HepG2 (cell line): ENCODE measurements around the gene PLAAT3. TPM values are rescaled to one million over a fixed set of nuclear protein-coding genes. Genes with fewer than 3 reads are reported as not detected.

Experiments
- ATAC-seq: fragments of 200-7000 bp; cut with Tn5 transposase; 3 replicates; pipeline ENCODE4 v1.9.1; 2020; ENCODE audit warnings: mild to moderate bottlenecking, moderate library complexity
- Bru-seq: library from RNA; stranded (reverse); fragments of 400-500 nt; gene quantifications from one replicate; lab custom pipeline; 2021; lab: Mats Ljungman, UMichigan
- BruChase-seq, 2 experiments: library from RNA; stranded (reverse); fragments of 400-500 nt; gene quantifications; one replicate each; lab custom pipeline; 2021; lab: Mats Ljungman, UMichigan
- BruUV-seq: library from RNA; stranded (reverse); fragments of 400-500 nt; replicated peaks from 2 replicates; lab custom pipeline; 2021; lab: Mats Ljungman, UMichigan
- CTCF ChIA-PET: fragments of 300-600 bp; formaldehyde crosslinking; extraction: SDS; loops from one replicate; lab custom pipeline; 2021; ENCODE audit warnings: low total read pairs, inconsistent platforms, low intra/inter-chr PET ratio; lab: Yijun Ruan, JAX
- POLR2A ChIA-PET: fragments of 350-600 bp; sonication (Branson Sonifier 250); formaldehyde crosslinking; loops from one replicate; lab custom pipeline; 2020; ENCODE audit warnings: antibody characterized with exemption, inconsistent platforms; lab: Yijun Ruan, JAX
- DNase-seq: peaks from one replicate; pipeline ENCODE4 v3.0.0-alpha.2; 2015; ENCODE audit warnings: low spot score
- FAIRE-seq: peaks from 3 replicates; lab custom pipeline; 2011; peaks lifted over from hg19 to GRCh38; lab: Jason Lieb, UNC
- H2AFZ ChIP-seq: one replicate; pipeline ENCODE4 v1.6.1; 2011; ENCODE audit warnings: low read length, inconsistent platforms
- H3K27ac ChIP-seq: fragments of 300-600 bp; 3 replicates; pipeline ENCODE4 v1.8.0; 2011; ENCODE audit warnings: mixed run types, mild to moderate bottlenecking, mixed read lengths, low read length, inconsistent platforms; ENCODE audit not compliant: insufficient read depth; ENCODE audit errors: extremely low read length
- H3K27me3 ChIP-seq, 2 experiments: fragments of 200-600 bp in 1 of 2; 2 replicates in 1 of 2; 3 replicates in 1 of 2; pipeline versions ENCODE4 v1.6.0 to v1.8.0; 2011; ENCODE audit warnings: low read length in 2 of 2, mild to moderate bottlenecking in 2 of 2, moderate library complexity in 2 of 2, inconsistent platforms in 1 of 2; ENCODE audit not compliant: insufficient read depth in 2 of 2, control insufficient read depth in 1 of 2
- H3K36me3 ChIP-seq, 2 experiments: fragments of 200-600 bp in 1 of 2; replicated peaks in 1 of 2; 2 replicates in 1 of 2; 3 replicates in 1 of 2; pipeline versions ENCODE4 v1.5.1 to v1.8.0; 2011; ENCODE audit warnings: low read length in 2 of 2, inconsistent platforms in 1 of 2; ENCODE audit not compliant: insufficient read depth in 2 of 2, control insufficient read depth in 1 of 2
- H3K4me1 ChIP-seq: 2 replicates; pipeline ENCODE4 v1.5.1; 2012; ENCODE audit warnings: low read length, inconsistent platforms; ENCODE audit not compliant: insufficient read depth
- H3K4me2 ChIP-seq: 2 replicates; pipeline ENCODE4 v1.6.0; 2011; ENCODE audit warnings: low read depth, low read length, inconsistent platforms
- H3K4me3 ChIP-seq, 3 experiments: fragments of 200-600 bp in 1 of 3; sonication (generic), shearing (Covaris generic) in 1 of 3; replicated peaks in 1 of 3; 2 replicates each; pipeline ENCODE4 v1.5.1; 2011 to 2016; ENCODE audit warnings: low read length in 3 of 3, inconsistent platforms in 2 of 3, low read depth in 2 of 3, mild to moderate bottlenecking in 2 of 3, control low read depth in 1 of 3, mixed read lengths in 1 of 3; ENCODE audit not compliant: insufficient read depth in 1 of 3
- H3K79me2 ChIP-seq: one replicate; pipeline ENCODE4 v1.6.1; 2011; ENCODE audit warnings: low read length, inconsistent platforms; ENCODE audit not compliant: insufficient read depth
- H3K9ac ChIP-seq: 2 replicates; pipeline ENCODE4 v1.6.0; 2011; ENCODE audit warnings: mild to moderate bottlenecking, low read depth, low read length, inconsistent platforms; ENCODE audit not compliant: insufficient read depth
- H3K9me3 ChIP-seq: 2 replicates; pipeline ENCODE4 v1.5.1; 2012; ENCODE audit warnings: mild to moderate bottlenecking, low read length
- H4K20me1 ChIP-seq: 2 replicates; pipeline ENCODE4 v1.6.0; 2011; ENCODE audit warnings: inconsistent platforms, mild to moderate bottlenecking, low read length, moderate library complexity; ENCODE audit not compliant: insufficient read depth
- ATAD3A ChIP-seq: sonication (generic); formaldehyde crosslinking; IDR thresholded peaks from 2 replicates; pipeline ENCODE4 v1.4.0; 2020; ENCODE audit warnings: missing genetic modification reagents
- FOXM1 ChIP-seq: sonication (generic); formaldehyde crosslinking; IDR thresholded peaks from 2 replicates; pipeline ENCODE4 v1.5.0; 2020; ENCODE audit warnings: missing genetic modification reagents
- MIXL1 ChIP-seq: IDR thresholded peaks from 2 replicates; pipeline ENCODE4 v1.6.1; 2016
- PCBP1 ChIP-seq: fragments of 200-400 bp; formaldehyde crosslinking; IDR thresholded peaks from 2 replicates; pipeline ENCODE4 v1.6.1; 2017; ENCODE audit warnings: mild to moderate bottlenecking, low read depth, low read length, borderline replicate concordance
- TGIF2 ChIP-seq: IDR thresholded peaks from 2 replicates; pipeline ENCODE4 v1.6.1; 2016; ENCODE audit warnings: control low read depth, missing compliant biosample characterization
- ZBTB33 ChIP-seq: sonication (generic); formaldehyde crosslinking; IDR thresholded peaks from 2 replicates; pipeline ENCODE4 v1.4.0; 2020; ENCODE audit warnings: missing genetic modification reagents
- ZFP36L1 ChIP-seq: sonication (generic); formaldehyde crosslinking; IDR thresholded peaks from 2 replicates; pipeline ENCODE4 v1.8.0; 2022; ENCODE audit warnings: mild to moderate bottlenecking, missing genetic modification reagents, moderate library complexity
- ZNF335 ChIP-seq: sonication (generic); formaldehyde crosslinking; IDR thresholded peaks from 2 replicates; pipeline ENCODE4 v1.4.0; 2020; ENCODE audit warnings: missing genetic modification reagents
- ZNF687 ChIP-seq: sonication (generic); formaldehyde crosslinking; IDR thresholded peaks from 2 replicates; pipeline ENCODE4 v1.5.1; 2020; ENCODE audit warnings: mild to moderate bottlenecking, missing genetic modification reagents, moderate library complexity
- ZSCAN25 ChIP-seq: sonication (generic); formaldehyde crosslinking; IDR thresholded peaks from 2 replicates; pipeline ENCODE4 v1.8.0; 2022; ENCODE audit warnings: mild to moderate bottlenecking, missing genetic modification reagents
- WGBS: methylation state at CpG from one replicate; pipeline ENCODE4 v1.1.6; 2017; ENCODE audit warnings: low lambda C conversion rate; 5-methylcytosine and 5-hydroxymethylcytosine counted together
- in situ Hi-C: cut with HindIII; loops from 2 replicates; pipeline ENCODE4 v1.10.0; 2017; ENCODE audit warnings: low pct_unique_long_range_greater_than_20kb; ENCODE audit not compliant: extremely low pct_ligation_motif_present
- intact Hi-C: fragments of 100-400 bp; cut with micrococcal nuclease; formaldehyde crosslinking; loops from one replicate; pipeline ENCODE4 v1.10.0; 2022; ENCODE audit not compliant: unreplicated experiment
- long read RNA-seq, 2 experiments: library from RNA in 1 of 2; library from polyadenylated mRNA in 1 of 2; stranded (forward) in 1 of 2; unstranded in 1 of 2; transcript quantifications; one replicate each; pipeline ENCODE4 v2.0.0, GENCODE V29; 2019 to 2022
- polyA minus RNA-seq, 3 experiments: library from RNA; depleted of rRNA, polyadenylated mRNA; stranded (reverse); fragments of >200 nt; gene quantifications; 2 replicates each; pipeline ENCODE4 v1.2.3, GENCODE V29; 2011; ENCODE audit warnings: low replicate concordance in 1 of 3
- polyA plus RNA-seq, 8 experiments: library from polyadenylated mRNA; depleted of rRNA in 3 of 8; stranded (reverse) in 7 of 8; unstranded in 1 of 8; fragments of >200 nt; fragmentation: Illumina TruSeq in 4 of 8; extraction: Trizol in 4 of 8; gene quantifications; 2 replicates each; pipeline versions ENCODE4 v1.2.1 to v1.2.3, GENCODE V29; 2011 to 2016; ENCODE audit warnings: low read depth in 4 of 8, missing spikeins in 1 of 8, mixed read lengths in 1 of 8; ENCODE audit not compliant: insufficient read depth in 1 of 8
- total RNA-seq, 5 experiments: library from RNA; depleted of rRNA; stranded (reverse); fragments of >200 nt; fragmentation: Illumina TruSeq; extraction: Trizol; gene quantifications; 2 replicates each; pipeline ENCODE4 v1.2.3, GENCODE V29; 2016; ENCODE audit warnings: low read depth in 1 of 5

Gene PLAAT3
- 9.3 and 10.2 TPM in 2 replicates for total RNA-seq (2016; rRNA removed; fragmentation: Illumina TruSeq; extraction: Trizol)
- total RNA-seq (2016; cell fraction: cytosol; rRNA removed; fragmentation: Illumina TruSeq; extraction: Trizol; ENCODE audit: low read depth) = 3.6 and 6.6 TPM in 2 replicates
- total RNA-seq (2016; cell fraction: insoluble cytoplasmic fraction; rRNA removed; fragmentation: Illumina TruSeq; extraction: Trizol) = 7.3 and 9.9 TPM in 2 replicates
- total RNA-seq (2016; cell fraction: membrane; rRNA removed; fragmentation: Illumina TruSeq; extraction: Trizol) = 4.8 and 8.0 TPM in 2 replicates
- total RNA-seq (2016; cell fraction: nucleus; rRNA removed; fragmentation: Illumina TruSeq; extraction: Trizol) = 2.6 and 3.3 TPM in 2 replicates
- 16.4 and 17.2 TPM in 2 replicates for polyA plus RNA-seq (2011; rRNA removed)
- 235 and 350 TPM in 2 replicates for polyA plus RNA-seq (2011; cell fraction: cytosol; rRNA removed)
- 17.6 and 47.1 TPM in 2 replicates for polyA plus RNA-seq (2011; cell fraction: nucleus; rRNA removed)
- 9.6 and 14.5 TPM in 2 replicates for polyA plus RNA-seq (2012)
- 6.6 and 11.3 TPM in 2 replicates for polyA plus RNA-seq (2016; cell fraction: cytosol; fragmentation: Illumina TruSeq; extraction: Trizol; ENCODE audit: low read depth)
- 13.9 and 14.7 TPM in 2 replicates for polyA plus RNA-seq (2016; cell fraction: insoluble cytoplasmic fraction; fragmentation: Illumina TruSeq; extraction: Trizol; ENCODE audit: low read depth)
- 7.9 and 11.4 TPM in 2 replicates for polyA plus RNA-seq (2016; cell fraction: membrane; fragmentation: Illumina TruSeq; extraction: Trizol; ENCODE audit: low read depth)
- 6.0 and 6.3 TPM in 2 replicates for polyA plus RNA-seq (2016; cell fraction: nucleus; fragmentation: Illumina TruSeq; extraction: Trizol; ENCODE audit: insufficient read depth, low read depth)
- polyA minus RNA-seq (2011; rRNA and poly(A)+ RNA removed; ENCODE audit: low replicate concordance) = 18.0 and 61.6 TPM in 2 replicates
- polyA minus RNA-seq (2011; cell fraction: cytosol; rRNA and poly(A)+ RNA removed) = 4.5 and 6.8 TPM in 2 replicates
- 3.5 and 3.7 TPM in 2 replicates for polyA minus RNA-seq (2011; cell fraction: nucleus; rRNA and poly(A)+ RNA removed)
- percentile 35 among the genes with signal in this experiment for Bru-seq, nascent RNA
- percentile 33 among the genes with signal in this experiment for BruChase-seq, experiment 1, labeled RNA remaining after a 6-hour chase
- BruChase-seq, experiment 2, labeled RNA remaining after a 2-hour chase = percentile 27 among the genes with signal in this experiment
- long read RNA-seq, experiment 1, transcript PLA2G16-203 (5 exons, 1,099 nt) = major isoform, 6 of 11 reads
- long read RNA-seq, experiment 1, partial matches to known transcripts = 1 of 11 reads
- long read RNA-seq, experiment 1, other reads (novel, unspliced or antisense) = 1 of 11 reads
- long read RNA-seq, experiment 2, transcript PLA2G16-203 (5 exons, 1,099 nt) = minor isoform, 5 of 17 reads
- long read RNA-seq, experiment 2, transcript PLA2G16-201 (4 exons, 2,594 nt) = major isoform, 10 of 17 reads
- long read RNA-seq, experiment 2, partial matches to known transcripts = 2 of 17 reads
- long read RNA-seq, experiment 2, other reads (novel, unspliced or antisense) = 0 of 17 reads

GRCh38 chr11:63614136-63614671 lies at the start of gene PLAAT3:
Gene PLAAT3, minus strand, starts transcription at chr11:63614433. Its CDS starts 419 bp downstream, at chr11:63614014.
- ATAC-seq (peak; percentile 76), FAIRE-seq (no peak), DNase-seq (no peak)
- Histone ChIP-seq H3K9me3 (no peaks in the 10 kb centered on the region), H3K27me3 (no peaks in the 10 kb centered on the region), H3K27ac (no peak within 1 kb of the TSS), H2AFZ (no peak within 1 kb of the TSS), H3K79me2 (no peaks in the 10 kb centered on the region), H3K9ac (0 out of 2 replicates have a peak within 1 kb of the TSS, but pooled peaks have one; percentile 15), H3K4me3 (peak within 1 kb of the TSS; percentile 24 to 28 (median 26); a peak in 4 of 6 replicates), H4K20me1 (no peaks in the 10 kb centered on the region), H3K4me1 (peaks cover 42% of the 10 kb centered on the region), H3K36me3 (no peaks in the 10 kb centered on the region), H3K4me2 (peak within 1 kb of the TSS; percentile 61)
- ChIA-PET CTCF (no interaction called here), POLR2A (no interaction called here)
- in situ Hi-C loops (no loop called here), intact Hi-C loops (no loop called here)
- BruUV-seq = no TSS peak
- 69% methylated on average over 35 of the region's 53 CpGs for WGBS
- TF ChIP-seq ATAD3A (CRISPR knock-in tag) = no peak
- no peak for TF ChIP-seq ZBTB33 (CRISPR knock-in tag)
- no peak for TF ChIP-seq ZFP36L1 (CRISPR knock-in tag)
- TF ChIP-seq MIXL1 (CRISPR knock-in tag) = no peak
- TF ChIP-seq ZSCAN25 (CRISPR knock-in tag) = peak; percentile 97
- TF ChIP-seq FOXM1 (CRISPR knock-in tag) = no peak
- no peak for TF ChIP-seq TGIF2 (CRISPR knock-in tag)
- TF ChIP-seq ZNF335 (CRISPR knock-in tag) = no peak
- no peak for TF ChIP-seq PCBP1
- peak; percentile 57 for TF ChIP-seq ZNF687 (CRISPR knock-in tag)
